SU-DHL-6 (cell line): ENCODE results near the gene FAM184B.

Experiments used
- CTCF ChIP-seq: fragments of 200-600 bp; sonication (generic); IDR thresholded peaks from one replicate; pipeline ENCODE4 v1.5.1; 2017; ENCODE audit warnings: antibody characterized with exemption, mild to moderate bottlenecking, low read length, moderate library complexity; ENCODE audit not compliant: insufficient read depth, poor library complexity, severe bottlenecking
- EZH2phosphoT487 ChIP-seq: fragments of 200-600 bp; sonication (generic), shearing (Covaris generic); conservative IDR thresholded peaks from 2 replicates; pipeline ENCODE4 v1.6.1; 2018; ENCODE audit warnings: mild to moderate bottlenecking, antibody characterized with exemption, low read length, moderate library complexity, mixed read lengths

- TF ChIP-seq CTCF (no peak), EZH2phosphoT487 (no peak)
Measured at GRCh38 chr4:17769406-17770174, 11.8 kb downstream of the FAM184B start.
